ENCODE results near the gene UBE2A. TPM values are rescaled to one million over a fixed set of nuclear protein-coding genes. Genes with fewer than 3 reads are reported as not detected.

The UBE2A gene
- 10 to 100 TPM; 26.1 to 87.9 (median 72.5) TPM for total RNA-seq

DNA sequence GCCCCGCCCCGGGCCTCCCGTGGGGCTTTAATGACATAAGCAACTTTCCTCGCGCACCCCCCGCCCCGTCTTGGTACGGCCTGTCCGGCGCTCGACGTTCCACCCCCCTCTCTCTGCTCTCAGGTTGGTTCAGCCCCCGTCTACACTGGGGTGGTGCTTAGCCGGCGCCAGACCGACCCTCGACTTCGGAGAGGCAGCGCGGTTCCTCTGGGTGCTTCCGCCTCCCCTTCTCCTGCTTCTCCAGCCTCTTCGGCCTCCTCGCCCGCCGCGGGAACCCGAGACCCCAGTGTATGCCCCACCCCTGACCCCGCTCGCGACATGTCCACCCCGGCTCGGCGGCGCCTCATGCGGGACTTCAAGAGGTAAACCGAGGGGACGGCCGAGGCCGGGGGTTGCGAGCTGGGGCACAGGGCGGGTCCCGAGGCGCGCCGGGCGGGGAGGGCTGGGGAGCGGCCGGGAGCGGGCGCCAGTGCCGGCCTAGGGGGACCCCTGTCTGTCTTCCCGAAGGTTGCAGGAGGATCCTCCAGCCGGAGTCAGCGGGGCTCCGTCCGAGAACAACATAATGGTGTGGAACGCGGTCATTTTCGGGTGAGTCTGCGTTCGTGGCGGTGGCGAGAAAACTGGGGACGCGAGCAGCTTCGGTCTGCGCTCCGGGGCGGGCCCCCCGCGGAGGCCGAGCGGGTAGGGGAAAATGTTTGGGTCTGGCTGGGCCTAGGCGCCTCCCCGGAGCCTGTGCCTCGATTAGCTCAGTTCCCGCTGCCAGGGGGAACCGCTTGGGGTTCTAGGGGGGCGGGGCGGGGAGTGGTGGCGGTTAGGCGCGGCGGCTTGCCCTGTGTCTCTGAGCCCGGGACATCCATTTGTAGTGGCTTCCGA is at the start of gene UBE2A:
Gene UBE2A, plus strand, starts transcription at position 170 of the 873 bp plus-strand sequence. Its CDS starts 149 bp downstream, at position 319.
- 50% methylated on average over 79 of the region's 86 CpGs; no CpG with 5 or more reads in 1 of the 2 donors for WGBS, 2 donors (ENCODE audit: low coverage in 1 of 2)
- TF ChIP-seq POLR2A (IDR thresholded peaks at IDR 0.05) (peak; percentile 96), EP300 (IDR thresholded peaks at IDR 0.05; ENCODE audit: low read depth) (no peak), POLR2AphosphoS5 (IDR thresholded peaks at IDR 0.05) (peak; percentile 91 to 95 (median 95))
- TF ChIP-seq, protein P1, sequence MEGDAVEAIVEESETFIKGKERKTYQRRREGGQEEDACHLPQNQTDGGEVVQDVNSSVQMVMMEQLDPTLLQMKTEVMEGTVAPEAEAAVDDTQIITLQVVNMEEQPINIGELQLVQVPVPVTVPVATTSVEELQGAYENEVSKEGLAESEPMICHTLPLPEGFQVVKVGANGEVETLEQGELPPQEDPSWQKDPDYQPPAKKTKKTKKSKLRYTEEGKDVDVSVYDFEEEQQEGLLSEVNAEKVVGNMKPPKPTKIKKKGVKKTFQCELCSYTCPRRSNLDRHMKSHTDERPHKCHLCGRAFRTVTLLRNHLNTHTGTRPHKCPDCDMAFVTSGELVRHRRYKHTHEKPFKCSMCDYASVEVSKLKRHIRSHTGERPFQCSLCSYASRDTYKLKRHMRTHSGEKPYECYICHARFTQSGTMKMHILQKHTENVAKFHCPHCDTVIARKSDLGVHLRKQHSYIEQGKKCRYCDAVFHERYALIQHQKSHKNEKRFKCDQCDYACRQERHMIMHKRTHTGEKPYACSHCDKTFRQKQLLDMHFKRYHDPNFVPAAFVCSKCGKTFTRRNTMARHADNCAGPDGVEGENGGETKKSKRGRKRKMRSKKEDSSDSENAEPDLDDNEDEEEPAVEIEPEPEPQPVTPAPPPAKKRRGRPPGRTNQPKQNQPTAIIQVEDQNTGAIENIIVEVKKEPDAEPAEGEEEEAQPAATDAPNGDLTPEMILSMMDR (IDR thresholded peaks at IDR 0.05), result peak; percentile 27 to 52 (median 37)
- intact Hi-C loops (cut with DNase I; ENCODE audit: low total_unique reads), result no loop called here
- no peaks in the 10 kb centered on the region for H3K9me3 ChIP-seq
- peak; percentile 92 for DNase-seq
- H3K27me3 ChIP-seq, result no peaks in the 10 kb centered on the region
- H3K4me1 ChIP-seq, result peaks cover 0 to 22% (median 4%) of the 10 kb centered on the region in 4 donors
- H3K4me3 ChIP-seq, result peak within 1 kb of the TSS; percentile 51 to 83 (median 67)
- peak within 1 kb of the TSS; percentile 89 to 97 (median 95) for H3K27ac ChIP-seq
- H3K36me3 ChIP-seq, result no peaks in the 10 kb centered on the region
- in situ Hi-C loops (cut with MboI; ENCODE audit: low pct_ligation_motif_present in 1 of 4, low pct_unique_long_range_greater_than_20kb in 1 of 4, low sequenced_read_pairs in 3 of 4), result no loop called here

GRCh38 chrX:119529345-119530276 is 44.8 kb upstream of the UBE2A start:
- H3K36me3 ChIP-seq, result no peaks in the 10 kb centered on the region
- in situ Hi-C loops (cut with MboI; ENCODE audit: low pct_ligation_motif_present in 1 of 4, low pct_unique_long_range_greater_than_20kb in 1 of 4, low sequenced_read_pairs in 3 of 4) (no loop called here), intact Hi-C loops (cut with DNase I; ENCODE audit: low total_unique reads) (no loop called here)
- TF ChIP-seq EP300 (IDR thresholded peaks at IDR 0.05; ENCODE audit: low read depth), result no peak
- TF ChIP-seq POLR2AphosphoS5 (IDR thresholded peaks at IDR 0.05), result no peak
- TF ChIP-seq, protein P1 (IDR thresholded peaks at IDR 0.05), result no peak
- no peak for TF ChIP-seq POLR2A (IDR thresholded peaks at IDR 0.05)
- H3K4me3 ChIP-seq, result no peak overlapping the region
- no peaks in the 10 kb centered on the region for H3K4me1 ChIP-seq
- no peaks in the 10 kb centered on the region for H3K9me3 ChIP-seq
- DNase-seq, result no peak
- no peak overlapping the region for H3K27ac ChIP-seq
- H3K27me3 ChIP-seq, result no peaks in the 10 kb centered on the region
- WGBS, 2 donors (ENCODE audit: low coverage in 1 of 2), result 54 to 76% methylated on average over 4 to 9 of the region's 9 CpGs

DNA sequence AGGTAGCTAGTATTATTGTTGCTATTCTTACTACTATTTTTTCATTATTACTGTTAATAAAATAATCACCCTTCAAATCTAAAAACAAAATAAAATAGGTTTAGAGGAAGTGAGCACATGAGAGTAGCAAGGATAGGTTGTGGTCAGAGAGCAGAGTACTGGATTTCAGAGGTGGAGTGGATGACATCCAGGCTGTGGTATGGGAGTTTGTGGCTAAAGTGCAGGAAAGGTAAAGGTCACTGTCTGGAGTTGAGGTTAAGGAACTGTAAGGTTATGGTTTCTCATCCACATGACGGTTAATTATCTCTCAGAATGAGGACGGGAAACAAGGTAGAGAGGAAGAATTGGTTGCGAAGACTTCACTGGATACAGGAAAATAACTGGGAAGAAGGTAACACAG is 36.9 kb upstream of the UBE2A start:
- Histone ChIP-seq H3K27me3 (no peaks in the 10 kb centered on the region), H3K4me3 (no peak overlapping the region), H3K9me3 (no peaks in the 10 kb centered on the region), H3K27ac (no peak overlapping the region), H3K4me1 (no peaks in the 10 kb centered on the region), H3K36me3 (no peaks in the 10 kb centered on the region)
- no peak for TF ChIP-seq EP300 (IDR thresholded peaks at IDR 0.05; ENCODE audit: low read depth)
- no peak for TF ChIP-seq POLR2A (IDR thresholded peaks at IDR 0.05)
- TF ChIP-seq, protein P1 (IDR thresholded peaks at IDR 0.05), result no peak
- no peak for TF ChIP-seq POLR2AphosphoS5 (IDR thresholded peaks at IDR 0.05)
- no peak for DNase-seq
- intact Hi-C loops (cut with DNase I; ENCODE audit: low total_unique reads), result no loop called here
- WGBS, 2 donors (ENCODE audit: low coverage in 1 of 2), result 57% methylated on average over 3 of the region's 3 CpGs; no CpG with 5 or more reads in 1 of the 2 donors
- in situ Hi-C loops (cut with MboI; ENCODE audit: low pct_ligation_motif_present in 1 of 4, low pct_unique_long_range_greater_than_20kb in 1 of 4, low sequenced_read_pairs in 3 of 4), result no loop called here

DNA sequence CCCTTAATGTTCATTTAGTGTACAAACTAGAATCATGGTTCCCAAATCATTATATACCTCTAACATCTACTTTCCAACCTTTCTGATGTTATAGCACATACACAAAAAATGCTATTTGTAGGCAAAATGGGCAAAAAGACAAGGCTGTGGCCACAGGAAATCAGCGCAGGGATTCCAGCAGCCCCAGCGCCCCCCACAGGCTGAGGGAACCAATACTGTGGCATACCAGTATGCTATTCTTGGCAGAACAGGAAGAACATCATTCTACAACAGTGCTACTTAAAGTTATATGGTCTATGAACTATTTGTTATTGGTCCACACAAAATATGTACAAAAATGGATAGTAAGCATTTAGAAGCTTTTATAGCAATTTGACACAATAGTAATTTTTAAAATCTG is 34.5 kb upstream of the UBE2A start:
- Histone ChIP-seq H3K27me3 (no peaks in the 10 kb centered on the region), H3K36me3 (no peaks in the 10 kb centered on the region), H3K4me1 (no peaks in the 10 kb centered on the region), H3K9me3 (no peaks in the 10 kb centered on the region), H3K4me3 (no peak overlapping the region), H3K27ac (no peak overlapping the region)
- DNase-seq, result no peak
- intact Hi-C loops (cut with DNase I; ENCODE audit: low total_unique reads) (no loop called here), in situ Hi-C loops (cut with MboI; ENCODE audit: low pct_ligation_motif_present in 1 of 4, low pct_unique_long_range_greater_than_20kb in 1 of 4, low sequenced_read_pairs in 3 of 4) (no loop called here)
- WGBS, 2 donors (ENCODE audit: low coverage in 1 of 2), result 39% methylated on average over 2 of the region's 2 CpGs; no CpG with 5 or more reads in 1 of the 2 donors
- TF ChIP-seq, protein P1 (IDR thresholded peaks at IDR 0.05), result no peak
- TF ChIP-seq POLR2AphosphoS5 (IDR thresholded peaks at IDR 0.05) (no peak), POLR2A (IDR thresholded peaks at IDR 0.05) (no peak), EP300 (IDR thresholded peaks at IDR 0.05; ENCODE audit: low read depth) (no peak)
